GM18909 (cell line): Measurements from ENCODE around the gene CCNL2.
"Not testable (repeated sequence)": the region's sequence is repeated elsewhere in the genome, so short reads cannot be mapped to it uniquely, and the experiment has no call there.

ENCODE experiments used
- ATAC-seq: cut with Tn5 transposase; IDR thresholded peaks from one replicate; pipeline ENCODE4 v1.9.1; 2021; ENCODE audit warnings: mild to moderate bottlenecking; ENCODE audit not compliant: unreplicated experiment, poor library complexity

CCNL2 gene

GRCh38 chr1:1421147-1421906, 22.2 kb upstream of the CCNL2 start, which contains the start of gene ANKRD65:
Gene ANKRD65 (minus strand): TSS chr1:1421276. CDS start chr1:1421005, 271 bp downstream.
- no peak for ATAC-seq

GRCh38 chr1:1420654-1421141, 21.6 kb upstream of the CCNL2 start:
- no peak for ATAC-seq

GRCh38 chr1:1419813-1420653, 20.9 kb upstream of the CCNL2 start:
- no peak for ATAC-seq

- no peak for ATAC-seq
Measured at GRCh38 chr1:1419363-1419812, 20.3 kb upstream of the CCNL2 start.

GRCh38 chr1:1418464-1419362, 19.6 kb upstream of the CCNL2 start:
- no peak for ATAC-seq

GRCh38 chr1:1417825-1418463, 18.8 kb upstream of the CCNL2 start:
- ATAC-seq: not testable (repeated sequence)

- ATAC-seq: not testable (repeated sequence)
Measured at GRCh38 chr1:1417396-1417795, 18.3 kb upstream of the CCNL2 start.

GRCh38 chr1:1415751-1416150, 16.6 kb upstream of the CCNL2 start:
- ATAC-seq: no peak

GRCh38 chr1:1412311-1412902, 13.3 kb upstream of the CCNL2 start:
- ATAC-seq: not testable (repeated sequence)

- ATAC-seq: no peak
Measured at GRCh38 chr1:1411626-1412025, 12.5 kb upstream of the CCNL2 start.

- not testable (repeated sequence) for ATAC-seq
Measured at GRCh38 chr1:1410238-1410637, 11.1 kb upstream of the CCNL2 start.

- ATAC-seq: peak; percentile 29
Measured at GRCh38 chr1:1407636-1408318, 8.6 kb upstream of the CCNL2 start.

GRCh38 chr1:1406821-1407635, 7.9 kb upstream of the CCNL2 start, which contains the start of gene MRPL20:
Gene MRPL20 (minus strand): TSS chr1:1407293. CDS start chr1:1407217, 76 bp downstream.
- peak; percentile 89 for ATAC-seq

GRCh38 chr1:1406101-1406820, 7.1 kb upstream of the CCNL2 start:
- no peak for ATAC-seq

- no peak for ATAC-seq
Measured at GRCh38 chr1:1403653-1404052, 4.5 kb upstream of the CCNL2 start.

- not testable (repeated sequence) for ATAC-seq
Measured at GRCh38 chr1:1402901-1403392, 3.8 kb upstream of the CCNL2 start.
